ENCODE results near the gene AGAP2. TPM values are rescaled to one million over a fixed set of nuclear protein-coding genes. Genes with fewer than 3 reads are reported as not detected.
A peak's percentile ranks its signal among the peaks of the same experiment; 100 is the strongest.

The AGAP2 gene
- total and polyA plus RNA-seq, 9 of the 15 experiments (the other 6 are each of a cell fraction or from before 2014, with no cell fraction given), result 0.04 to 0.77 (median 0.28) TPM; not detected in 1

GRCh38 chr12:57719777-57720605, 18.6 kb downstream of the AGAP2 start:
- 82% methylated on average over 18 of the region's 20 CpGs for WGBS (ENCODE audit: insufficient coverage, low coverage, missing lambda C conversion rate)
- Histone ChIP-seq H3K36me3 (ENCODE audit: control insufficient read depth, insufficient read depth, low read length) (peaks cover 52% of the 10 kb centered on the region; the same call in 2 of the 3 replicates), H3K27me3 (ENCODE audit: control insufficient read depth in 2 of 2, insufficient read depth in 2 of 2, low read length in 2 of 2) (no peaks in the 10 kb centered on the region), H3K79me2 (ENCODE audit: control insufficient read depth, insufficient read depth, low read length) (no peaks in the 10 kb centered on the region), H3K4me2 (ENCODE audit: insufficient read depth, low read length) (no peak overlapping the region), H3K4me1 (replicated peaks in 1 of 2; ENCODE audit: control insufficient read depth in 2 of 2, insufficient read depth in 2 of 2, low read length in 2 of 2) (peaks cover 0 to 3% of the 10 kb centered on the region in 2 experiments; a peak in 1 of 5 replicates), H3K4me3 (no peak overlapping the region), H2AFZ (ENCODE audit: low read depth, low read length) (no peak overlapping the region), H3K9ac (ENCODE audit: insufficient read depth in 1 of 2, low read depth in 2 of 2, low read length in 2 of 2) (peak overlapping the region in 1 of 2 experiments; percentile 2; a peak in 1 of 4 replicates), H3K9me1 (ENCODE audit: control insufficient read depth, insufficient read depth, low read length) (no peaks in the 10 kb centered on the region), H3K27ac (ENCODE audit: extremely low read depth, low read depth, low read length) (no peak overlapping the region), H3K9me3 (replicated peaks; ENCODE audit: control insufficient read depth, insufficient read depth, low read depth, low read length) (no peaks in the 10 kb centered on the region), H4K20me1 (replicated peaks; ENCODE audit: control insufficient read depth, insufficient read depth, low read length) (no peaks in the 10 kb centered on the region)
- ChIA-PET POLR2A (interaction anchor here (0.9 to 1.1 kb wide), 2 partner anchors 14 to 17 kb away, joined by 3 read pairs; no protein-coding TSS in a partner anchor), CTCF (ENCODE audit: low intra/inter-chr PET ratio) (no interaction called here)
- TF ChIP-seq PHF20 (IDR thresholded peaks at IDR 0.05; ENCODE audit: partially characterized antibody) (no peak), U2AF2 (optimal IDR thresholded peaks at IDR 0.05; ENCODE audit: low read depth, low read length) (no peak), ZFX (CRISPR knock-in tag; IDR thresholded peaks at IDR 0.05) (no peak), NCOA1 (IDR thresholded peaks at IDR 0.05; ENCODE audit: low read depth) (no peak), BRF1 (IDR thresholded peaks at IDR 0.05; ENCODE audit: borderline replicate concordance, extremely low read depth, insufficient read length) (no peak)
- in situ Hi-C loops (cut with MboI) (no loop called here), intact Hi-C loops (cut with micrococcal nuclease) (no loop called here)
- FAIRE-seq (no peak), ATAC-seq (no peak), DNase-seq (ENCODE audit: extremely low read depth in 1 of 4, low spot score in 3 of 4) (no peak)
- no TSS peak for BruUV-seq (replicated peaks)
